Upper lobe of left lung (tissue), 6 donors: Measurements from ENCODE around the gene CLK1. TPM values are rescaled to one million over a fixed set of nuclear protein-coding genes. Genes with fewer than 3 reads are reported as not detected.
A peak's percentile ranks its signal among the peaks of the same experiment; 100 is the strongest.
"Not testable (repeated sequence)": the region's sequence is repeated elsewhere in the genome, so short reads cannot be mapped to it uniquely, and the experiment has no call there.

Source experiments
- ATAC-seq, 2 donors: fragments of 200-7000 bp; cut with Tn5 transposase; one replicate each; pipeline ENCODE4 v1.9.1; 2022; ENCODE audit warnings: mild to moderate bottlenecking in 2 of 2, moderate library complexity in 2 of 2; ENCODE audit not compliant: low FRiP score in 2 of 2
- DNase-seq, 2 donors: peaks; one replicate each; pipeline ENCODE4 v3.0.0-alpha.2; 2019 to 2020
- H3K27ac ChIP-seq, 4 donors: fragments of 200-600 bp; sonication (generic); one replicate each; pipeline ENCODE4 v1.5.1; 2016 to 2019
- H3K27me3 ChIP-seq, 4 donors: fragments of 200-600 bp; sonication (generic); one replicate each; pipeline ENCODE4 v1.5.1; 2017 to 2019
- H3K36me3 ChIP-seq, 4 donors: fragments of 200-600 bp; sonication (generic); one replicate each; pipeline ENCODE4 v1.5.1; 2016 to 2019
- H3K4me1 ChIP-seq, 4 donors: fragments of 200-600 bp; sonication (generic); one replicate each; pipeline ENCODE4 v1.5.1; 2018 to 2019
- H3K4me3 ChIP-seq, 4 donors: fragments of 200-600 bp; sonication (generic); one replicate each; pipeline ENCODE4 v1.5.1; 2017 to 2019; ENCODE audit warnings: mild to moderate bottlenecking in 2 of 4, moderate library complexity in 1 of 4
- H3K9me3 ChIP-seq, 4 donors: fragments of 200-600 bp; sonication (generic); one replicate each; pipeline ENCODE4 v1.5.1; 2018 to 2019
- CTCF ChIP-seq, 6 experiments: fragments of 450-650 bp in 4 of 6; fragments of 200-600 bp in 2 of 6; sonication (generic) in 2 of 6; IDR thresholded peaks; one replicate each; pipeline ENCODE4 v1.5.1; 2016 to 2019; ENCODE audit warnings: antibody characterized with exemption in 6 of 6
- EP300 ChIP-seq, 4 donors: sonication (generic); formaldehyde crosslinking; IDR thresholded peaks; one replicate each; pipeline ENCODE4 v1.5.1; 2017; ENCODE audit warnings: antibody characterized with exemption in 4 of 4, control low read depth in 2 of 4
- POLR2A ChIP-seq, 4 donors: fragments of 450-650 bp; IDR thresholded peaks; one replicate each; pipeline ENCODE4 v1.5.1; 2016 to 2017; ENCODE audit warnings: antibody characterized with exemption in 4 of 4, mild to moderate bottlenecking in 2 of 4
- POLR2AphosphoS5 ChIP-seq, 2 donors: sonication (generic); formaldehyde crosslinking; IDR thresholded peaks; one replicate each; pipeline ENCODE4 v1.5.1; 2017; ENCODE audit warnings: antibody characterized with exemption in 2 of 2
- WGBS, 2 donors: methylation state at CpG; one replicate each; pipeline ENCODE4 v1.1.5; 2017 to 2018; 5-methylcytosine and 5-hydroxymethylcytosine counted together
- total RNA-seq, 6 donors: library from RNA; depleted of rRNA in 4 of 6; stranded (reverse); fragments of >200 nt in 4 of 6; gene quantifications; one replicate each; pipeline versions ENCODE4 v1.1.0 to v1.2.1, GENCODE V29; 2016 to 2021
- donor health status: DM: no; HTN: no; CAD: no; lungs with moderate emphysema.
- donor health status: DM: no; HTN: yes; CAD: no; lungs with severe emphysema.

CLK1 gene
- total RNA-seq, 6 donors from 2014 or later, result 89.2 to 383 (median 95.9) TPM

- H3K27me3 ChIP-seq, result no peaks in the 10 kb centered on the region
- no peak for ATAC-seq
- H3K4me3 ChIP-seq, result no peak overlapping the region
- WGBS, 2 donors, result 91 to 92% methylated on average over 6 of the region's 6 CpGs
- H3K36me3 ChIP-seq, result peaks cover 48 to 59% (median 53%) of the 10 kb centered on the region in 4 donors
- DNase-seq, result no peak
- no peaks in the 10 kb centered on the region for H3K9me3 ChIP-seq
- TF ChIP-seq EP300 (IDR thresholded peaks at IDR 0.05) (no peak), CTCF (IDR thresholded peaks at IDR 0.05) (no peak)
- H3K27ac ChIP-seq, result no peak overlapping the region
- no peaks in the 10 kb centered on the region for H3K4me1 ChIP-seq
These were observed 42.7 kb downstream of the CLK1 start for GRCh38 chr2:200821686-200822245.

GRCh38 chr2:200820573-200821234, 43.8 kb downstream of the CLK1 start:
- Histone ChIP-seq H3K4me3 (no peak overlapping the region), H3K9me3 (no peaks in the 10 kb centered on the region), H3K4me1 (no peaks in the 10 kb centered on the region), H3K36me3 (peaks cover 57 to 69% (median 62%) of the 10 kb centered on the region in 4 donors), H3K27ac (no peak overlapping the region), H3K27me3 (no peaks in the 10 kb centered on the region)
- WGBS, 2 donors, result 96 to 99% methylated on average over 5 of the region's 5 CpGs
- no peak for TF ChIP-seq POLR2A (IDR thresholded peaks at IDR 0.05)
- no peak for TF ChIP-seq CTCF (IDR thresholded peaks at IDR 0.05)
- no peak for TF ChIP-seq POLR2AphosphoS5 (IDR thresholded peaks at IDR 0.05)
- TF ChIP-seq EP300 (IDR thresholded peaks at IDR 0.05), result no peak
- no peak for DNase-seq
- no peak for ATAC-seq

GRCh38 chr2:200818732-200819131, 45.7 kb downstream of the CLK1 start:
- WGBS, 2 donors, result 81 to 82% methylated on average over 3 of the region's 3 CpGs
- H3K27ac ChIP-seq, H3K27me3 ChIP-seq, H3K9me3 ChIP-seq, H3K4me3 ChIP-seq, ATAC-seq, DNase-seq: not testable (repeated sequence)
- H3K4me1 ChIP-seq, result peaks cover 13 to 16% (median 14%) of the 10 kb centered on the region in 4 donors
- H3K36me3 ChIP-seq, result peaks cover 62 to 83% (median 77%) of the 10 kb centered on the region in 4 donors

GRCh38 chr2:200814917-200815316, 49.5 kb downstream of the CLK1 start:
- no peak overlapping the region for H3K27ac ChIP-seq
- no peaks in the 10 kb centered on the region for H3K9me3 ChIP-seq
- 81 to 90% methylated on average over 1 of the region's 1 CpG for WGBS, 2 donors
- H3K27me3 ChIP-seq, result no peaks in the 10 kb centered on the region
- no peak overlapping the region for H3K4me3 ChIP-seq
- peaks cover 34 to 42% (median 37%) of the 10 kb centered on the region in 4 donors for H3K4me1 ChIP-seq
- TF ChIP-seq POLR2AphosphoS5 (IDR thresholded peaks at IDR 0.05) (no peak), POLR2A (IDR thresholded peaks at IDR 0.05) (no peak), EP300 (IDR thresholded peaks at IDR 0.05) (no peak), CTCF (IDR thresholded peaks at IDR 0.05) (no peak)
- ATAC-seq (no peak), DNase-seq (no peak)
- peaks cover 41 to 64% (median 56%) of the 10 kb centered on the region in 4 donors for H3K36me3 ChIP-seq

- Histone ChIP-seq H3K9me3 (no peaks in the 10 kb centered on the region), H3K4me1 (peaks cover 36 to 44% (median 38%) of the 10 kb centered on the region in 4 donors), H3K27ac (no peak overlapping the region), H3K4me3 (peak overlapping the region in 1 of 4 donors; percentile 86), H3K36me3 (peaks cover 36 to 58% (median 51%) of the 10 kb centered on the region in 4 donors), H3K27me3 (no peaks in the 10 kb centered on the region)
- DNase-seq, result no peak
- no peak for ATAC-seq
- TF ChIP-seq POLR2A (IDR thresholded peaks at IDR 0.05) (no peak), POLR2AphosphoS5 (IDR thresholded peaks at IDR 0.05) (no peak), CTCF (IDR thresholded peaks at IDR 0.05) (no peak), EP300 (IDR thresholded peaks at IDR 0.05) (no peak)
- WGBS, 2 donors, result 70 to 75% methylated on average over 3 of the region's 3 CpGs
These were observed 50.1 kb downstream of the CLK1 start for GRCh38 chr2:200814276-200814815.
